ENCODE data around the gene FAS. TPM values are rescaled to one million over a fixed set of nuclear protein-coding genes. Genes with fewer than 3 reads are reported as not detected.

FAS gene
- total and polyA plus RNA-seq, 9 of the 15 experiments (the other 6 are each of a cell fraction or from before 2014, with no cell fraction given): 0.08 to 0.62 (median 0.37) TPM

- H3K9me3 ChIP-seq (replicated peaks; ENCODE audit: control insufficient read depth, insufficient read depth, low read depth, low read length): no peaks in the 10 kb centered on the region
- no peak for ATAC-seq
- ChIA-PET CTCF (ENCODE audit: low intra/inter-chr PET ratio) (no interaction called here), POLR2A (no interaction called here)
- H3K36me3 ChIP-seq (ENCODE audit: control insufficient read depth, insufficient read depth, low read length): no peaks in the 10 kb centered on the region
- no peak for DNase-seq (ENCODE audit: extremely low read depth in 1 of 4, low spot score in 3 of 4)
- H3K9ac ChIP-seq (ENCODE audit: insufficient read depth in 1 of 2, low read depth in 2 of 2, low read length in 2 of 2): no peak overlapping the region
- 22% methylated on average over 2 of the region's 2 CpGs for WGBS (ENCODE audit: insufficient coverage, low coverage, missing lambda C conversion rate)
- no peaks in the 10 kb centered on the region for H4K20me1 ChIP-seq (replicated peaks; ENCODE audit: control insufficient read depth, insufficient read depth, low read length)
- TF ChIP-seq ZKSCAN1 (IDR thresholded peaks at IDR 0.05; ENCODE audit: low read depth, low read length): no peak
- no peak for TF ChIP-seq ZNF584 (CRISPR knock-in tag; IDR thresholded peaks at IDR 0.05; ENCODE audit: low read depth)
- TF ChIP-seq HSF4 (CRISPR knock-in tag; IDR thresholded peaks at IDR 0.05; ENCODE audit: borderline replicate concordance): no peak
- no peak for TF ChIP-seq LEF1 (IDR thresholded peaks at IDR 0.05)
- TF ChIP-seq NFXL1 (CRISPR knock-in tag; IDR thresholded peaks at IDR 0.05): no peak
- TF ChIP-seq, protein P1, sequence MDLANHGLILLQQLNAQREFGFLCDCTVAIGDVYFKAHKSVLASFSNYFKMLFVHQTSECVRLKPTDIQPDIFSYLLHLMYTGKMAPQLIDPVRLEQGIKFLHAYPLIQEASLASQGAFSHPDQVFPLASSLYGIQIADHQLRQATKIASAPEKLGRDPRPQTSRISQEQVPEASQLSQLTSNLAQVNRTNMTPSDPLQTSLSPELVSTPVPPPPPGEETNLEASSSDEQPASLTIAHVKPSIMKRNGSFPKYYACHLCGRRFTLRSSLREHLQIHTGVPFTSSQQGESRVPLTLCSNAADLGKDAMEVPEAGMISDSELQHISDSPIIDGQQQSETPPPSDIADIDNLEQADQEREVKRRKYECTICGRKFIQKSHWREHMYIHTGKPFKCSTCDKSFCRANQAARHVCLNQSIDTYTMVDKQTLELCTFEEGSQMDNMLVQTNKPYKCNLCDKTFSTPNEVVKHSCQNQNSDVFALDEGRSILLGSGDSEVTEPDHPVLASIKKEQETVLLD (IDR thresholded peaks at IDR 0.05): no peak
- no peak for TF ChIP-seq GTF2F1 (IDR thresholded peaks at IDR 0.05; ENCODE audit: low read depth, low read length)
- TF ChIP-seq ZNF699 (CRISPR knock-in tag; IDR thresholded peaks at IDR 0.05; ENCODE audit: insufficient replicate concordance): no peak
- TF ChIP-seq NCOA2 (IDR thresholded peaks at IDR 0.05; ENCODE audit: partially characterized antibody in 2 of 2): no peak
- no peak for TF ChIP-seq NBN (IDR thresholded peaks at IDR 0.05; ENCODE audit: low read depth)
- TF ChIP-seq ZNF408 (CRISPR knock-in tag; IDR thresholded peaks at IDR 0.05; ENCODE audit: low read depth): no peak
- TF ChIP-seq ELK3 (CRISPR knock-in tag; IDR thresholded peaks at IDR 0.05): no peak
- no peak for TF ChIP-seq FOXJ2 (tag; IDR thresholded peaks at IDR 0.05)
- no peak for TF ChIP-seq CBFA2T2 (conservative IDR thresholded peaks at IDR 0.05)
- no peak overlapping the region for H3K4me3 ChIP-seq
- H3K27me3 ChIP-seq (ENCODE audit: control insufficient read depth in 2 of 2, insufficient read depth in 2 of 2, low read length in 2 of 2): no peaks in the 10 kb centered on the region
- H2AFZ ChIP-seq (ENCODE audit: low read depth, low read length): no peak overlapping the region
- no peak overlapping the region for H3K27ac ChIP-seq (ENCODE audit: extremely low read depth, low read depth, low read length)
- H3K9me1 ChIP-seq (ENCODE audit: control insufficient read depth, insufficient read depth, low read length): no peaks in the 10 kb centered on the region
- FAIRE-seq: no peak
- no peak overlapping the region for H3K4me2 ChIP-seq (ENCODE audit: insufficient read depth, low read length)
- in situ Hi-C loops (cut with MboI): no loop called here
- no peaks in the 10 kb centered on the region for H3K79me2 ChIP-seq (ENCODE audit: control insufficient read depth, insufficient read depth, low read length)
- no TSS peak for BruUV-seq (replicated peaks)
- no peaks in the 10 kb centered on the region for H3K4me1 ChIP-seq (replicated peaks in 1 of 2; ENCODE audit: control insufficient read depth in 2 of 2, insufficient read depth in 2 of 2, low read length in 2 of 2)
- intact Hi-C loops (cut with micrococcal nuclease): no loop called here
Measured at GRCh38 chr10:89042562-89042961, 52.0 kb downstream of the FAS start.

Measured in K562 (cell line).